Hepatocyte (in vitro differentiated cells): ENCODE results near the gene CLCN4.

Experiments
- EZH2 ChIP-seq: fragments of 200-600 bp; sonication (generic); IDR thresholded peaks from 2 replicates; pipeline ENCODE4 v1.6.1; 2016; ENCODE audit warnings: antibody characterized with exemption, mild to moderate bottlenecking, borderline replicate concordance
- EZH2phosphoT487 ChIP-seq: fragments of 200-600 bp; sonication (generic); IDR thresholded peaks from one replicate; pipeline ENCODE4 v1.6.1; 2018; ENCODE audit warnings: antibody characterized with exemption, mild to moderate bottlenecking, low read depth, moderate library complexity; ENCODE audit not compliant: unreplicated experiment, severe bottlenecking
- TF ChIP-seq, protein P1 (sequence below): fragments of 200-600 bp; sonication (generic); IDR thresholded peaks from 2 replicates; pipeline ENCODE4 v1.5.1; 2016; ENCODE audit warnings: antibody characterized with exemption, mild to moderate bottlenecking; ENCODE audit not compliant: poor library complexity

- TF ChIP-seq, protein P1, sequence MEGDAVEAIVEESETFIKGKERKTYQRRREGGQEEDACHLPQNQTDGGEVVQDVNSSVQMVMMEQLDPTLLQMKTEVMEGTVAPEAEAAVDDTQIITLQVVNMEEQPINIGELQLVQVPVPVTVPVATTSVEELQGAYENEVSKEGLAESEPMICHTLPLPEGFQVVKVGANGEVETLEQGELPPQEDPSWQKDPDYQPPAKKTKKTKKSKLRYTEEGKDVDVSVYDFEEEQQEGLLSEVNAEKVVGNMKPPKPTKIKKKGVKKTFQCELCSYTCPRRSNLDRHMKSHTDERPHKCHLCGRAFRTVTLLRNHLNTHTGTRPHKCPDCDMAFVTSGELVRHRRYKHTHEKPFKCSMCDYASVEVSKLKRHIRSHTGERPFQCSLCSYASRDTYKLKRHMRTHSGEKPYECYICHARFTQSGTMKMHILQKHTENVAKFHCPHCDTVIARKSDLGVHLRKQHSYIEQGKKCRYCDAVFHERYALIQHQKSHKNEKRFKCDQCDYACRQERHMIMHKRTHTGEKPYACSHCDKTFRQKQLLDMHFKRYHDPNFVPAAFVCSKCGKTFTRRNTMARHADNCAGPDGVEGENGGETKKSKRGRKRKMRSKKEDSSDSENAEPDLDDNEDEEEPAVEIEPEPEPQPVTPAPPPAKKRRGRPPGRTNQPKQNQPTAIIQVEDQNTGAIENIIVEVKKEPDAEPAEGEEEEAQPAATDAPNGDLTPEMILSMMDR, result no peak
- TF ChIP-seq EZH2, result no peak
- no peak for TF ChIP-seq EZH2phosphoT487
These were observed 121.9 kb downstream of the CLCN4 start for GRCh38 chrX:10278716-10279115.
